NOMO-1 treated with DMSO at 0.1 percent for 48 hours (cell line): ENCODE results near the gene PRSS36.

Experiments
- DNase-seq: peaks from one replicate; lab custom pipeline; 2025; ENCODE audit not compliant: unreplicated experiment; lab: John Stamatoyannopoulos, UW

The PRSS36 gene

DNA sequence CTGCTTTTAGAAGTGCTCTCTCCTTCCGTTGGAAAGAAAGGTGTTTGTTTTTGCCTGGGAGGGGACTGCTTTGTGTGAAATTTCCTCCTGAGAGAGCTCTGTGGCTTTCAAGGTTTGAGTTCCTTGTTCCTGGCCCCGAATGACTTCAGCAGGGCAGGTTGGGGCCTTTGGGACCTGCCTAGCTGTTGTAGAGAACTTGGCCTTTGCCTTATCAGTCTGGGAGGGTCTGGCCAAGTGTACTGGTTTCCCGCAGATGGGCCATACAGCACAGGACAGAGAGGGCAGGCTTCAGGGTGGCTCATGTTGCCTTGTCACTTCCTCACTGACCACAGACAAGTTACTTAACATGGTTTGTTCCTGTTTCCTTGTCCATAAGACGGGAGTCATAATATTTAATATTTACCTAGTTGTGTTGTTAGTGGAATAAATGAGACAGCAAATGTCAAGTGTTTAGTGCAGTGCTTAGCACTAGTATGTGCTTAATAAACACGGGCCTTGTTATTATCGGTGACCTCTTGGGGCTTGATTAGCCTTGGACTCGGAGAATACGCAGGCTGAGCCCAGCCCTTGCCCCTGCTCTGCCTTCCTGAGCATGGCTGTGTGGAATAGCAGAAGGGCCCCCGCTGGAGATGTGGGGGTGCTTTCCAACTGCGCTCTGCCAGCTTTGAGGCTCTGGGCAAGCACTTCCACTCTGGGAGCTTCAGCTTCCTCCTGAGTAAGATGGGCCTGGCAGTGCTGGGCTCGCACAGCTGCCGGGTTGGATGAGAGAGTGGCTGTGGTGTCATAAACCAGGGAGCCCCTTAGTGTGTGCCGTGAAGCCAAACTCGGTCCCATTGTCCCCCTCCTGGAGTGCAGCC is 20.9 kb downstream of the PRSS36 start:
- DNase-seq, result peak; percentile 99

DNA sequence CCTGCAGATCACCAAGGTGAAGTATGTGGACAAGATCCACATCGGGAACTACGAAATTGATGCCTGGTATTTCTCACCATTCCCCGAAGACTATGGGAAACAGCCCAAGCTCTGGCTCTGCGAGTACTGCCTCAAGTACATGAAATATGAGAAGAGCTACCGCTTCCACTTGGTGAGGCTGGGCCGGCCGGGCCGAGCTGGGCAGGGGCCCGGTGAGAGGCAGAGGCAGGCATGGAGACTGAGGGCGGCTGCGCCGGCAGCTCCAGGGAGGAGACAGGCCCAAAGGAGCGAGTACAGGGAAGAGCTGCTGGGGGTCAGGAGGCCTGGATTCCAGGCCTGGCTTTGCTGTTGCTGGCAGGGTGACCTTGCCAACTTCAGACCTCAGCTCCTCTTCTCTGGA is 22.7 kb downstream of the PRSS36 start:
- DNase-seq, result no peak

DNA sequence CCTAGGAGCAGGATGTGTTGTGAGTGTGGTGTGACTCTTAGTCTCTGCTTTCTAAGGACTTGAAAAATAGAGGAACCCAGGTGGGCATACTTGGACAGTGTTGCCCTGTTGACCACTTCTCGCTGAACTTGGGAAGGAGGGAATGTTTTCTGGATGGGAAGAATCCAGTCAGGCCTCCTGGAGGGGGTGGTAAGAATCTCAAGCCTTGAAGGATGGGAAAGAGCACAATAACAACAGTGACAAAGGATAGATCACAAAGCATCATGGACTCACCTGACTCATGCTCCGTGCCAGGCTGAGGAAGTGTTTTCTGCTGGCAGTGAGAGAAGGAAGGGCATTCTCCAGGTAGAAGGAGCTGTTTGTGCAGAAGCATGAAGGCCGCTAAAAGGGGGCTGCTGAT is 24.0 kb downstream of the PRSS36 start:
- DNase-seq, result no peak

DNA sequence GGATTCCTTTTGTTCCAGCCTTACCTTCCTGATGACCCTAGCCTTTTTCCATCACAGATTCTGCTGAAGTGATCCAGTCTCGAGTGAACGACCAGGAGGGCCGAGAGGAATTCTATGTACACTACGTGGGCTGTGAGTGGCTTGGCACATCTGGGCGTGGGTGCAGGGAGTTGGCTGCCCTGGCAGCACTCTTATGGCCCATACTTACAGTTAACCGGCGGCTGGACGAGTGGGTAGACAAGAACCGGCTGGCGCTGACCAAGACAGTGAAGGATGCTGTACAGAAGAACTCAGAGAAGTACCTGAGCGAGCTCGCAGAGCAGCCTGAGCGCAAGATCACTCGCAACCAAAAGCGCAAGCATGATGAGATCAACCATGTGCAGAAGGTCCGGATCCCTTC is 29.7 kb downstream of the PRSS36 start:
- no peak for DNase-seq

- DNase-seq, result peak; percentile 11
Observed at GRCh38 chr16:31118223-31119155, 31.4 kb downstream of the PRSS36 start.

GRCh38 chr16:31117384-31118222 is 32.3 kb downstream of the PRSS36 start, which contains the start of gene KAT8:
Gene KAT8, plus strand, starts transcription at chr16:31117664. Its CDS starts 18 bp downstream, at chr16:31117682.
- DNase-seq, result peak; percentile 98

DNA sequence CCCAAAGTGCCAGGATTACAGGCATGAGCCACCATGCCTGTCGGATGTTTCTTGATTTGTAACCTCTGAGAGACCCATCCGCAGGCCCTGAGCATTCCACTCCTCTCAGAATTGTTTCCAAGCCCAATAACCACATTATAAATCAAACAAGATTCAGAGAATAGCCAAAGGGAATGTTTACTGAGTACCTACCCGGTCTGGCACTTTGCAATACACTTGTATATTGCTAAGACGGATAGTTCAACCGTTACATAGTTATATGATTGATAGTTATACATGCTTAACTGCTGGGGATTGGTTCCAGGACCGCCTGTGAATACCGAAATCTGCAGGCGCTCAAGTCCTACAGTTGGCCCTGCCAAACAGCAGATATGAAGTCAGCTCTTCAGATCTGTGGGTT is 35.4 kb downstream of the PRSS36 start:
- no peak for DNase-seq

DNA sequence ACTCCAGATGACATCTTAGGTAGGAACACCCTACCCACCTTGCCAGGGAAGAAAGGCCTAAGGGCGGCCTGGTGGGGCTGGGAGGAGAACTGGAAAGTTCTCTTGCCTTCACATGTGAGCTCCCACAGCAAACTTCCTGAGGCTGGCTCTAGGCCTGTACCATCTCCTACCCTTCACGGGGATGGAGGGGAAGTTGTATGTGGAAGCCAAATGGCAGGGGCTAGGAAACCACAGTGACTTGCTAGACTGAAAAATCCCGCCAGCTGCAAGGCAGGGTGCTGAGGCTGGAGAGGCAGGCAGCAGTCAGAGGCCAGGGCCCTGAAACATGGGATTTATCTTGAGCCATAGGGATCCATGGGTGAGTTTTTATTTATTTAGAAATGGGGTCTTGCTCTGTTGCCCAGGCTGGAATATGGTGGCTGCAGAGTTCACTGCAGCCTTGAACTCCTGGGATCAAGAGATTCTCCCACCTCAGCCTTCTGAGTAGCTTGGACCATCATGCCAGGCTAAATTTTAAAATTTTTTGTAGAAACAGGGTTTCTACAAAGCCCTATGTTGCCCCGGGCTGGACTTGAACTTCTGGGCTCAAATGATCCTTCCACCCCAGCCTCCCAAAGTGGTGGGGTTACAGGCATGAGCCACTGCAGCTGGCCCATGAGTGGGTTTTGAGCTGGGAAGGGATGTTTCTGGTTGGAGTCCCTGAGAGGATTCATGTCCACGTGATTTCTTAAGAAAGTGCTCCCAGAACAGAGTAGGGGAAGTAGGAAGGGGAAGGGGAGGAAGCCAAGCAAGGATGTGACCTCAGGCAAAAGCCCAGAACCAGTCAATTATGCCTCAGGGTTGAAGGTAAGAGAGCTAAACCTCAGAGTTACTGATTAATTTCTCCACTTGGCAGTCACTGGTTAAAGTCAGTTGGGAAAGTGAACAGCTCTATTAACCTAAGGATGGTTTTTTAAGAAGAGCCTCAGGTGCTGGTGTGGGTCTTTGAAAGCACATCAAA is 36.4 kb downstream of the PRSS36 start:
- peak; percentile 54 for DNase-seq

GRCh38 chr16:31112711-31113110 is 37.2 kb downstream of the PRSS36 start:
- DNase-seq, result no peak

DNA sequence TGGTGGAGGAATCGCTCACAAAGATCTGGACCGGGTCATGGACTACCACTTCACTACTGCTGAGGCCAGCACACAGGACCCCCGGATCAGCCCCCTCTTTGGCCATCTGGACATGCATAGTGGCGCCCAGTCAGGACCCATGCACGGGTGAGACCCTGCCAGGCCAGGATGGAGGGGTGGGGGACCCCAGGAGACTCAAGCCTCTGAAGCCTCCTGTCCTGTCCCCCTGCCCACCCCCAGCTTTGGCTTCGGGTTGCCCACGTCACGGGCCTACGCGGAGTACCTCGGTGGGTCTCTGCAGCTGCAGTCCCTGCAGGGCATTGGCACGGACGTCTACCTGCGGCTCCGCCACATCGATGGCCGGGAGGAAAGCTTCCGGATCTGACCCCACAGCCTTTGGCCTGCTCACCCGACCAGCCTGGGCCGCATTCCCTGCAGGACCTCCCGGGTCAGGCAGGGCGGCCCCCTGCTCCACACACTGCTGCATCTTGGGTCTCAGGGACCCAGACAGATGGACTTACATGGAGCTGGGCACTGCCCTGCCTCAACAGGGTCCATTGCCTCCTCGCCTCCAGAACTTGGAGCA is 37.9 kb downstream of the PRSS36 start:
- no peak for DNase-seq

- no peak for DNase-seq
Observed at GRCh38 chr16:31110106-31111034, 39.5 kb downstream of the PRSS36 start.

GRCh38 chr16:31109622-31110021 is 40.2 kb downstream of the PRSS36 start:
- DNase-seq, result no peak

GRCh38 chr16:31108794-31109558 is 40.9 kb downstream of the PRSS36 start:
- DNase-seq, result no peak

GRCh38 chr16:31108035-31108793 is 41.7 kb downstream of the PRSS36 start, which contains the start of gene BCKDK:
Gene BCKDK, plus strand, starts transcription at chr16:31108386. Its CDS starts 838 bp downstream, at chr16:31109224.
- DNase-seq, result peak; percentile 49

DNA sequence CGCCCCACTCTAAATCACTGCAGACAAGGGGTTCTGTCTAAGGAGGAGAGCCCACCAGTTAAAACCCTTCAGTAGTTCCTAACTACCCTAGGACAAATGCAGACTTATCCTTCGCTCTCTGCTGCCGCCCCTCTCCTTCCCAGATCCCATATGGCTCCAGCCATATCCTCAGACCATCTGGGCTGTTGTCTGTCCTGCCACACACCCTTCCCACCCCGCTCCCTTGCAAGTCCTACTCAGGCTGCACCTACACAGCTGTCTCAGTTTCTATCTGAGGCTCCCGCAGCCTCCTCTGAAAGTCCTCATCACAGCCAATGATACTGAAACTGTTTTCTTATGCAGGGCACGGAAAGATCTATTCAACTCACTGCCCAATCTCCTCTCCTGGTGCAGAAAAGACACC is 42.4 kb downstream of the PRSS36 start:
- DNase-seq, result no peak
